IMR-90 (cell line): ENCODE data around the gene DAND5. TPM values are rescaled to one million over a fixed set of nuclear protein-coding genes. Genes with fewer than 3 reads are reported as not detected.

Source experiments
- ATAC-seq: fragments of 200-7000 bp; cut with Tn5 transposase; 2 replicates; pipeline ENCODE4 v1.9.1; 2020; ENCODE audit warnings: low read depth, mild to moderate bottlenecking, moderate library complexity
- BruUV-seq: library from RNA; stranded (reverse); fragments of 400-500 nt; replicated peaks from 2 replicates; lab custom pipeline; 2021; lab: Mats Ljungman, UMichigan
- CTCF ChIA-PET: fragments of 300-600 bp; formaldehyde crosslinking; extraction: SDS; loops from one replicate; lab custom pipeline; 2021; ENCODE audit warnings: antibody characterized with exemption; lab: Yijun Ruan, JAX
- POLR2A ChIA-PET: fragments of 300-600 bp; sonication (Branson Sonifier 250); formaldehyde crosslinking; loops from one replicate; lab custom pipeline; 2022; ENCODE audit warnings: antibody characterized with exemption; ENCODE audit not compliant: unreplicated experiment; lab: Charles Lee
- DNase-seq: peaks from one replicate; pipeline ENCODE4 v3.0.0; 2013
- H2AFZ ChIP-seq: replicated peaks from 2 replicates; pipeline ENCODE3; 2013; ENCODE audit warnings: low read length, mild to moderate bottlenecking; ENCODE audit not compliant: poor library complexity
- H2AK5ac ChIP-seq: 2 replicates; pipeline ENCODE4 v1.6.1; 2013; ENCODE audit warnings: low read depth, low read length, inconsistent platforms
- H2AK9ac ChIP-seq: replicated peaks from 2 replicates; pipeline ENCODE3; 2013; ENCODE audit warnings: mild to moderate bottlenecking, low read depth, low read length, moderate library complexity; ENCODE audit not compliant: poor library complexity
- H2BK120ac ChIP-seq: 2 replicates; pipeline ENCODE4 v1.6.1; 2013; ENCODE audit warnings: low read depth, low read length, inconsistent platforms
- H2BK15ac ChIP-seq: 3 replicates; pipeline ENCODE4 v1.6.1; 2013; ENCODE audit warnings: low read depth, low read length, inconsistent platforms
- H2BK20ac ChIP-seq: 2 replicates; pipeline ENCODE4 v1.6.1; 2013; ENCODE audit warnings: low read depth, mild to moderate bottlenecking, inconsistent platforms, low read length, moderate library complexity
- H2BK5ac ChIP-seq: 2 replicates; pipeline ENCODE4 v1.6.1; 2013; ENCODE audit warnings: mild to moderate bottlenecking, low read depth, low read length, inconsistent platforms; ENCODE audit not compliant: poor library complexity, severe bottlenecking
- H3K14ac ChIP-seq: replicated peaks from 2 replicates; pipeline ENCODE4 v1.6.1; 2013; ENCODE audit warnings: low read depth, low read length, inconsistent platforms
- H3K18ac ChIP-seq: 2 replicates; pipeline ENCODE4 v1.6.1; 2013; ENCODE audit warnings: low read depth, low read length, control low read depth
- H3K23ac ChIP-seq: 2 replicates; pipeline ENCODE4 v1.6.1; 2013; ENCODE audit warnings: low read depth, low read length, inconsistent platforms
- H3K27ac ChIP-seq: 2 replicates; pipeline ENCODE4 v1.5.1; 2013; ENCODE audit warnings: mild to moderate bottlenecking, control low read depth, low read length; ENCODE audit not compliant: insufficient read depth
- H3K27me3 ChIP-seq: 2 replicates; pipeline ENCODE4 v1.6.1; 2013; ENCODE audit warnings: low read length; ENCODE audit not compliant: control insufficient read depth, insufficient read depth
- H3K36me3 ChIP-seq: 2 replicates; pipeline ENCODE4 v1.6.1; 2013; ENCODE audit warnings: low read length, mixed read lengths; ENCODE audit not compliant: control insufficient read depth, insufficient read depth
- H3K4ac ChIP-seq: 2 replicates; pipeline ENCODE4 v1.6.1; 2013; ENCODE audit warnings: low read depth, low read length, inconsistent platforms
- H3K4me1 ChIP-seq: 2 replicates; pipeline ENCODE4 v1.6.1; 2013; ENCODE audit warnings: low read length, mixed read lengths; ENCODE audit not compliant: control insufficient read depth, insufficient read depth
- H3K4me2 ChIP-seq: 2 replicates; pipeline ENCODE4 v1.6.1; 2013; ENCODE audit warnings: low read depth, mild to moderate bottlenecking, control low read depth, low read length, moderate library complexity
- H3K4me3 ChIP-seq: 2 replicates; pipeline ENCODE4 v1.5.1; 2013; ENCODE audit warnings: low read depth, mild to moderate bottlenecking, control low read depth, low read length, moderate library complexity; ENCODE audit not compliant: insufficient read depth
- H3K56ac ChIP-seq: 2 replicates; pipeline ENCODE4 v1.6.1; 2013; ENCODE audit warnings: low read length, inconsistent platforms; ENCODE audit not compliant: insufficient read depth; ENCODE audit errors: extremely low read depth
- H3K79me1 ChIP-seq, 2 experiments: 2 replicates each; pipeline ENCODE4 v1.6.1; 2013; ENCODE audit warnings: low read length in 2 of 2, inconsistent platforms in 1 of 2, low read depth in 1 of 2
- H3K9ac ChIP-seq: 2 replicates; pipeline ENCODE4 v1.6.1; 2013; ENCODE audit warnings: low read depth, low read length, control low read depth
- H3K9me1 ChIP-seq: 2 replicates; pipeline ENCODE4 v1.6.1; 2013; ENCODE audit warnings: low read length, inconsistent platforms; ENCODE audit not compliant: insufficient read depth
- H3K9me3 ChIP-seq: 2 replicates; pipeline ENCODE4 v1.6.1; 2013; ENCODE audit warnings: low read length; ENCODE audit not compliant: control insufficient read depth, insufficient read depth
- H4K20me1 ChIP-seq: 2 replicates; pipeline ENCODE4 v1.6.1; 2013; ENCODE audit warnings: low read length, inconsistent platforms; ENCODE audit not compliant: insufficient read depth
- H4K5ac ChIP-seq: 2 replicates; pipeline ENCODE4 v1.6.1; 2013; ENCODE audit warnings: mild to moderate bottlenecking, low read depth, low read length, control low read depth
- H4K8ac ChIP-seq, 2 experiments: 2 replicates each; pipeline ENCODE4 v1.6.1; 2013; ENCODE audit warnings: low read depth in 2 of 2, low read length in 2 of 2, control low read depth in 1 of 2, inconsistent platforms in 1 of 2
- H4K91ac ChIP-seq: 2 replicates; pipeline ENCODE4 v1.6.1; 2013; ENCODE audit warnings: low read depth, low read length, inconsistent platforms; ENCODE audit not compliant: insufficient read depth
- BHLHE40 ChIP-seq: fragments of 150-350 bp; IDR thresholded peaks from 2 replicates; pipeline ENCODE4 v1.6.1; 2016; ENCODE audit warnings: mild to moderate bottlenecking, low read depth, low read length
- CHD1 ChIP-seq: IDR thresholded peaks from 2 replicates; pipeline ENCODE4 v1.6.1; 2012; ENCODE audit warnings: low read depth, low read length, improper control_type of control experiment
- ELK1 ChIP-seq: fragments of 150-350 bp; IDR thresholded peaks from 2 replicates; pipeline ENCODE4 v1.6.1; 2016; ENCODE audit warnings: low read depth, mild to moderate bottlenecking, low read length, moderate library complexity, borderline replicate concordance
- MAFK ChIP-seq: IDR thresholded peaks from 2 replicates; pipeline ENCODE4 v1.6.1; 2012; ENCODE audit warnings: low read depth, low read length, improper control_type of control experiment
- MXI1 ChIP-seq: IDR thresholded peaks from 2 replicates; pipeline ENCODE4 v1.6.1; 2012; ENCODE audit warnings: low read depth, mild to moderate bottlenecking, low read length, moderate library complexity, borderline replicate concordance
- RFX5 ChIP-seq: IDR thresholded peaks from 2 replicates; pipeline ENCODE4 v1.8.0; 2012; ENCODE audit warnings: low read depth, mild to moderate bottlenecking, low read length, moderate library complexity
- WGBS, 2 experiments: methylation state at CpG; one replicate each; pipeline versions ENCODE4 v1.1.5 to v1.1.7; 2013; ENCODE audit warnings: missing lambda C conversion rate in 2 of 2; ENCODE audit not compliant: insufficient read length in 1 of 2; ENCODE audit errors: extremely low coverage in 2 of 2; 5-methylcytosine and 5-hydroxymethylcytosine counted together
- dilution Hi-C: fragments of 300-500 bp; cut with HindIII; formaldehyde crosslinking; loops from one replicate; pipeline ENCODE4 v1.14.3; 2018; ENCODE audit warnings: low sequenced_read_pairs; ENCODE audit not compliant: unreplicated experiment
- in situ Hi-C: fragments of 300-500 bp; cut with MboI; formaldehyde crosslinking; loops from 3 replicates; pipeline ENCODE4 v1.14.3; 2019; ENCODE audit warnings: low sequenced_read_pairs, inconsistent platforms, mixed read lengths
- intact Hi-C: fragments of 100-400 bp; cut with micrococcal nuclease; formaldehyde crosslinking; loops from 2 replicates; pipeline ENCODE4 v1.10.0; 2022
- polyA plus RNA-seq, 3 experiments: library from polyadenylated mRNA; depleted of rRNA; stranded (reverse); fragments of >200 nt; gene quantifications; 2 replicates each; pipeline ENCODE4 v1.2.3, GENCODE V29; 2012; ENCODE audit warnings: low replicate concordance in 1 of 3
- total RNA-seq: library from RNA; depleted of rRNA; stranded (reverse); fragments of >200 nt; gene quantifications from 2 replicates; pipeline ENCODE4 v1.2.3, GENCODE V29; 2012

Gene DAND5
- total and polyA plus RNA-seq, 2 of the 4 experiments (the other 2 are of a cell fraction), result 0.03 TPM; not detected in 1

GRCh38 chr19:13010992-13011652 lies 41.7 kb downstream of the DAND5 start:
- H3K9ac ChIP-seq, result no peak overlapping the region
- no peak overlapping the region for H3K23ac ChIP-seq
- H2AFZ ChIP-seq, result no peak overlapping the region
- H2BK20ac ChIP-seq, result no peak overlapping the region
- H4K8ac ChIP-seq, result no peak overlapping the region
- H3K36me3 ChIP-seq, result peaks cover 5% of the 10 kb centered on the region
- no peak for ATAC-seq
- no peak for DNase-seq
- H3K4ac ChIP-seq, result no peak overlapping the region
- H3K4me2 ChIP-seq, result no peak overlapping the region
- H3K4me3 ChIP-seq, result no peak overlapping the region
- peaks cover 34% of the 10 kb centered on the region for H4K20me1 ChIP-seq
- CTCF ChIA-PET, result interaction anchor here (0.6 kb wide), 1 partner anchor 31 kb away, joined by 16 read pairs; no protein-coding TSS in a partner anchor
- POLR2A ChIA-PET, result no interaction called here
- dilution Hi-C loops (no loop called here), intact Hi-C loops (no loop called here), in situ Hi-C loops (no loop called here)
- H2AK5ac ChIP-seq, result no peak overlapping the region
- H2BK5ac ChIP-seq, result no peak overlapping the region
- H2BK120ac ChIP-seq, result no peak overlapping the region
- peaks cover 19 to 63% of the 10 kb centered on the region in 2 experiments for H3K79me1 ChIP-seq
- TF ChIP-seq ELK1, result no peak
- no peak for TF ChIP-seq CHD1
- no peak for TF ChIP-seq MAFK
- TF ChIP-seq RFX5, result no peak
- TF ChIP-seq MXI1, result no peak
- no peak for TF ChIP-seq BHLHE40
- H3K9me1 ChIP-seq, result peaks cover 9% of the 10 kb centered on the region
- WGBS, 2 experiments, result 83% methylated on average over 4 of the region's 39 CpGs; no CpG with 5 or more reads in 1 of the 2 experiments
- no peaks in the 10 kb centered on the region for H3K9me3 ChIP-seq
- peaks cover 16% of the 10 kb centered on the region; the same call in 1 of the 2 replicates for H3K4me1 ChIP-seq
- H2AK9ac ChIP-seq, result no peak overlapping the region
- no peak overlapping the region for H4K5ac ChIP-seq
- H3K27me3 ChIP-seq, result no peaks in the 10 kb centered on the region
- no peak overlapping the region for H3K56ac ChIP-seq
- H4K91ac ChIP-seq, result no peak overlapping the region
- H3K27ac ChIP-seq, result no peak overlapping the region
- no TSS peak for BruUV-seq
- no peak overlapping the region for H2BK15ac ChIP-seq
- H3K14ac ChIP-seq, result no peak overlapping the region
- no peak overlapping the region for H3K18ac ChIP-seq
